T-helper 22 cell (primary cell): ENCODE data around the gene SMIM29.
"Not testable (repeated sequence)": the region's sequence is repeated elsewhere in the genome, so short reads cannot be mapped to it uniquely, and the experiment has no call there.

Experiments
- DNase-seq: peaks from one replicate; pipeline ENCODE4 v3.0.0-alpha.2; 2020; ENCODE audit warnings: low read depth

SMIM29 gene

DNA sequence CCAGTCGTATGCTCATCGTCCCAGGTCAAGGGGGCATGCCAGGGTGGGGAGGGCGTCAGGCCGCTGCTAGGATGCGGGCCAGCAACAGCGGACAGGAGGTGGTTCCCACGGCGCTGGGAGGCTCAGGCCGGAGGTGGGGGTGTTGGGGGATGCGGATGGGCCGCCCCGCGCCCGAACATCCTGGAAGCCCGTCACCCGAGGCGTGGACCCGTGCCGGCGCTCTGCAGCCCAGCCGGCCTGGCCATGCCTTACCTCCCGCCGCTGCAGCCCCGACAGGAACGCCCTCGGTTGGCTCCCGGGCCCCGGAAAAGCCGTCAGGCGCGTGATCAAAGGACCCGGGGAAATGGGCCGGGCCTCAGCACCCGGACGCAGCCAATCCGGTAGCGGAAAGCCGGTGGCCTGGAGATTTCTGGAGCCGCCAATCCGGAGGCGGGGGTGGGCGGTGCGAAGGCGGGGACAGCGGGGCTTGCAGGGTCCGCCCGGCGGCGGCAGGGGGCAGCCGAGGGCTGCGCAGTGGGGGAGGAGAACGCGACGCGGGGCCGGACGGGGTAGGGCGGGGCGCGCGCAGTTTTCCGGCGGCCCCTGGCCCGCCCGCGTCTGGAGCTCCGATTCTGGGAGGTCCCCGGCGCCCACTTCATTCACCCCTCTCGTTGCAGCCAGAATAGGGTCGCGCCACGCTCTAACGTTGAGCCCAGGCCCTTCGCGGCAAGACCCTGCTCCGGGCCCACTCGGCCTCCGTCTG is at the start of gene SMIM29:
TSS of gene SMIM29 (minus strand) at position 280 of the 742 bp plus-strand sequence. CDS start 1,215 bp downstream, outside the sequence.
- peak; percentile 95 for DNase-seq

DNA sequence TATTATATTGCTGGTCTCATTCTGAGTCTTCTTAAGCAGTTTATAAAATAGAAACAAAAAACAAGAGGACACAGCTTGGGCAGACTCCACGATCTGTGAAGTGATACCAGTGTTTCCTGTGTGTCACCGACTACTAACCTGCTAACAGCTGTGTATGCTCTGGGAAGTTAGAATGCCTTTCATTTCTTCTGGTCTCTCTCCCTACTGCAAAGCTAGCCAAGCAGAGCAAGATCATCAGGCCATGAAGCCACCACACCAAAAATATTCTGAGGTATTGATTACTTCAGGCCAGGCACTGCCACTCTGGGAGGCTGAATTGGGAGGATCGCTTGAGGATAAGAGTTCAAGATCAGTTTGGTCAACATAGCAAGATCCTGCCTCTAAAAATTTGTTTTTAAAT is 46.9 kb upstream of the SMIM29 start:
- DNase-seq, result no peak

DNA sequence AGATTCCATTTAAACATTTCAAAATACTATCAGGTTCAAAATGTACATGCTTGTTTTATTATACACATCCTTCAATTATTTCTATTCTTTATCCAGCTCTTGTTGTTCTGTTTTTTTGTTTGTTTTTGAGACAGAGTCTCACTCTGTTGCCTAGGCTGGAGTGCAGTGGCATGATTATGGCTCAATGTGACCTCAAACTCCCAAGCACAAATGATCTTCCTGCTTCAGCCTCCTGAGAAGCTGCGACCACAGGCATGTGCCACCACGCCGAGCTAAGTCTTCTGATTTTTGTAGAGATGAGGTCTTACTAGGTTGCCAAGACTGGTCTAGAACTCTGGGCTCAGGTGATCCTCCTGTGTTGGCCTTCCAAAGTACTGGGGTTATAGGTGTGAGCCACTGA is 44.1 kb upstream of the SMIM29 start:
- no peak for DNase-seq

DNA sequence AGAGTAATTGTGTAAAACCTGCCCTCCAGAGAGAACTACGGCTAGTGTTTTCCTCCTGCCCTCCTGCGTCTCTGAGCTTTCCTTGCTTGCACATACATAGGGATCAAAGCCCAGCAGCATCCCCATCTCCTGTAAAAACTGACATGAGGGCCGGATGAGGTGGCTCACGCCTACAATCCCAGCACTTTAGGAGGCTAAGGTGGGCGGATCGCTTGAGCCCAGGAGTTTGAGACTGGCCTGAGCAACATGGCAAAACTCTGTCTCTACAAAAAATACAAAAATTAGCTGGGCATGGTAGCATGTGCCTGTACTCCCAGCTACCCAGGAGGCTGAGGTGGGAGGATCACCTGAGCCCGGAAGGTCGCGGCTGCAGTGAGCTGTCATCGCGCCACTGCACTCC is 40.3 kb upstream of the SMIM29 start:
- DNase-seq, result no peak

DNA sequence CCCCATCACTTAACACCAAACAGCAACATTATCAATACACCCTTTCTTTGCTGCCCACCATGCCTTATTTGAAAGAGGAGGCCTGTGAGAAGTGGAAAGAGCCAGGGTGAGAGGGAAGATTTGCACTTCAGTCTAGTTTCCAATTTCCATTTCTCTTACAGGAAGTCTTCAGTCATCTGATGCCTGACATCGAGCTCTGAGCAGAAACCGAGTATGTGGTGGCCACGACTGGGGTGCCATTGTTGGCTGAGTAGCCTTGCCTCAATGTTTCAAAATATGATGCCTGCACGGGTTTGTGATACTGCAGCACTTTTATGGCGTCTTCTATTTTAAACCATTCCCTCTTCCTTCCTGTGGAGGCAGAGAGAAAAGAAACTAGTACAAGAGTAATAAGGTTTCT is 39.8 kb upstream of the SMIM29 start:
- DNase-seq, result no peak

DNA sequence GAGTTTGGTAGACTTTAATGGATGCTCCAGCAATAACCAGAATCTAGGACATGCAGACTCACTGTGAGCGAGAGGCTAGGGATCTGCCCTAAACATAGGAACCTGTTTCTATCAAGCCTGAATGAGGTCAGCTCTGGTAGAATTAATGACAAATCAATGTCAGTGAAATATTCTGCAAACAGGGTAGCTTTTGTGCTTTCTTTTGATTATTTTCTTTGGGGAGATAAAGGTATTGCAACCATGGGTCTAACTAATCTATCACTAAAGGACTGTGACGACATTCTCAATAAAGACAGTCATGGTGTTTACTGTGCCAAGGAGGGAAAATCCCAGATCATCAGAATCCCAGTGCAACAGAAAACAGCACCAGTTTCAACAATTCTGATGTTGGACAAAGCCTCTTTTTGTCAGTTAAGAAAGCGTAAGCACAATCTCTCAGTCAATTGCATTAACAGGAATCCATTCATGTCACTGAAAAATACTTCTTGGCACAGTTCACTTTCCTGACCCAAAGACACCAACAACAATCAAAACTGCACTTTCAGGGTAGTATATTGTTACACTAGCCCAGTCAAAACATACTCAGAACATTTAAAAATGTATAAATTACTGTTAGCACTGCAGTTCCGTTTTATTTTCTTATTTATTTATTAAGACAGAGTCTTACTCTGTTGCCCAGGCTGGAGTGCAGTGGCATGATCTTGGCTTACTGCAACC is 36.8 kb upstream of the SMIM29 start:
- DNase-seq, result no peak

DNA sequence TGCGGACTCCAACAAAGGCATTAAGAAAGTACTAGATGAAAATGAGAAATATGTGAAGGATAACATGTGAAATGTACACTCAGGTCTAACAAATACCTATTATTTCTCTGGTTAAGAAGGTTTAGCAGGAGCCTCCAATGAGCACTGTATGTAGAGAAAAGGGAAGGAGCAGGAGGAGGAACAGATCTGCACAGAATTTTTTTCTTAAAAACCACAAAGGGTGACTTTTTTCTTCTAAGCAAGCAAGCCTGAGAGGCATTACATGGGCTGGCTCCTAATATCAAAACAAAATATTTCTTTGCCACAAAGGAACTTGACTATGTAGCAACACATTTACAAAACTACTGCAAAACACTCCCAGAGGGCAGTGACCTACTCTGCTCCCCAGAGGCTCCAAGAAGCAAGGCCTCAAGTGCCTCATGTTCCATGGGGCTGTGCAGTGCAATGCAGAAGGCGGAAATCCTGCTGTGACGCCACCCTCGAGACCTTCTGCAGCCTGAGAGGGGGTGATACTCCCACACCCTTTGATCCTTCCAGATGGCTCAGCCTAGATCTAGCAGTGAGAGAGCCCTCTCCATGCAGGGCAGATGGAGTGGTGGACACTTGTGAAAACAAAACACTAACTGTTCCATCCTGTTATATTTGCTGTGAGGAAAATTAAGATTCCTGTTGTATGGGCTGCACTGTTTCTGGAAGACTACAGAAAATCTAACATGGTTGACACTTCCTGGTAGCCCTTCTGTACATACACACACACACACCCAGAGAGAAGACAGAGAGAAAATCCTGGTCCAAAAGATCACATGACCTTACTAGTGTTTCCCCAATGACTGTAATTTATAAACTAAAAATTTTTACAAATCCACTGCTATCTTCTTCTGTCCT is 36.0 kb upstream of the SMIM29 start:
- no peak for DNase-seq

DNA sequence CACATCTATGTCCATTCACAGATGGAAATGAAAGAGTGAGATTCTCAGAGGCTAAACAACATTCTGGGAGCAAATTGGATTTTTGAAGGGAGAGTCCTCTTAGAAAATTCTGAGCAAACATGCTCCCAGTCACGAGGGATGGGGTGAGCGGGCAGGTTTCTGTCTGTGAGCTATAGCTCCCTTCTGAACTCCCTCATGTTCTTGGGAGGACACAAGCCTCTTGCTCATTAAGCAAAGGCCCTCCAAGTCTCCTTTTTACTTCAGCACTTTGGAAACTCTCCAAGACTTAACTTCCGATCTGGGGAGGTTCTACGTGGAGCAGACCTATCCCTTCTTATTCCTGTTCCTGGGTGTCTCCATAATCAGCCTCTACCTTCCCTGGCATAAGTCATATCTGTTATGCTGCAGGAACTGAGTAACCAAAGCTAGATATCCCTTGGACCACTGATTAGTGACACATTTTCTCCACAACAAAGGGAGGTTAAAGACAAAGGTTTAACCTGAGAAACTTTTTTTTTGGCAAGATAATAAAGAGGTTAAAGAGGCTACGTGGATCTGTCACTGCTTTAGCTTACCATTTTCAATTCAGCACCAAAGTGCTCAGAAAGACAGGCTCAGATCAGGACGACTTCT is 33.0 kb upstream of the SMIM29 start:
- no peak for DNase-seq

DNA sequence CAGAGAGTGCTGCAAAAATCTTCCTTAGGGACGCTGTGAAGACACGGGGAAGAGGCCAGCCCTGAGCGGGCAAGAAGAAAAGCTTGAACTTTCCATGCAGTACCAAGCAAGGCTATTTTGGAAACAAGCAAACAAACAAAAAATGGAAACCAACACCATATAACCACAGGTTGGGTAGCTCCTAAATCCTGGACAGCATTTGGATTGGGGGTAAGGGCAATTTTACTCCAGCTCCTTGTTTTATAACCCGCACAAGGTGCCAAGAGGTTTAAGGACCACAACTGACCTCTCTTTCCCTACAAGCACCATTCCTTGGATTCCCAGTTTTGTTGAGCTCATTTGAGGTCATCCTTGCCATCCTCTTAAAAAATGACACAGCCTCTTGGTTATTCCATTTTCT is 31.4 kb upstream of the SMIM29 start:
- no peak for DNase-seq

DNA sequence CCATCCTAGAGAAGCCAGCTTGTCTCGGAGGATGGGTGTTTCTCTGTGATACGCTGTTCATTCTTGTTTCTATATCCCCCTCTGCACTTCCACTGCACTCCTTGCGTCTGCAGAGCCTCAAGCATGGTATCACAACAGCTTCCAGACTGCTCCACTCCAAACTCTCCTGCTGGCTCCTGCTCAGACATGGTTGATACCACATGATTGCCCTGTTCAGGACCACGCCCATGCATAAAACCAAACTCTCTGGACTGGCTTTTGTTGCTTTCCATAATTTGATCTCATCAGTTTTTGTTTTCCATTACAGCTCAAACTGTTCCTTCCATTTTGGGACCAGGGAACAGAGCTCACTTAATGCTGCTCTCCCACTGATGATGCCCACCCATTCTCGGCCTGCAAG is 30.0 kb upstream of the SMIM29 start:
- no peak for DNase-seq

DNA sequence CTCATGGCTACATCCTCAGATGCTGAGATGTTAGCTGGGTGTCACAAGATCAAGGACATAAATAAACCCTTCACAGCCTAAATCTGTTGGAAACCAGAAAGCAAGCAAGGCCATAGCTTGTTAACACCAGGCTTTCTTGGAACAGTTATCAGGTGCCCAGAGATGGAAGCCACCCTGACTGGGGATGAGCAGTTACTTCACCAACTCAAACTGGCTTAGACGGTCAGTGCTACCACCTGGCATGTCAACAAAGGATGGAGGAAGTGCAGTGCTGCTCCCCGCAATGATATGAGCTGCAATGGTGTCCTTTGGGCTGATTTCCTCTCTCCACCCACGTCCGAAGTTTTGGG is 28.9 kb upstream of the SMIM29 start:
- DNase-seq, result no peak

DNA sequence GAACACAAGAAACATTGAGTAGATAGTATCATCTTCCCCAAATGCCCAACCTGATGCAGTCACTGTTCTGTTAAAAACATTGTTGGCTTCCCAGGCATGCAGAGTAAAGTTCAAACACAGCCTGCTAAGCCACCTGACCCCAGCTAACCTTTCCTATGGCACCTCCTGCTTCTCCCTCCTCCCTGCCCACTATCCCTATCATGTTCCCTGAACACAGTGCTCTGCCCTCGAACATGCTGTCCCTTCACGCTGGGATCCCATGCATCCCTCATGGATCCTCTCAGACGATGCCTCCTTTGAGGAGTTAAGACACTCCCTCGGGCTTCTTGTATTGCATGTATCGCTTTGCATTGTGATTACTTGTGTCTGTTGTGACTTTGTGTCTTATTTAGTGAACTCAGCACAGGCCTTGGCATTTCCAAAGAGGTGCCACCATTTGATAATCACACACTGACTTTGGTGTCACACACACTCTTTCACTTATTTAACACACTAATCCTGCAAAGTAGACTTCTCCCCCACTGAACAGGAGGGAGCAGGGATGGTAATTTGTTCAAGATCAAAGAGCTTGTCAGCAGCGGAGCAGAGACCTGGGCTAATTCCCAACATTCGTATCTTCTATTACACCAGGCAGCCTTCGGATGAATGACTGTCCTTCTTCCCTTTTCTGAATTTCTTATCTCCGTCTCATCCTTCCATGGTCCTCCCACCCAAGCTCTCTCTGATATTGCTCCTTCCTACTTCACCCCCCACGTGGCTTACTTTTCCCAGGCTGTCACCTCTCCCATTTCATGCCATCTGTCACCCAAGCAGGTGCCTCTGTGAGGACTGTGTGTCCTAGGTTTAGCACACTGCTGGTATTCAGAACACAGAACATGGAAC is 28.3 kb upstream of the SMIM29 start:
- DNase-seq, result no peak

DNA sequence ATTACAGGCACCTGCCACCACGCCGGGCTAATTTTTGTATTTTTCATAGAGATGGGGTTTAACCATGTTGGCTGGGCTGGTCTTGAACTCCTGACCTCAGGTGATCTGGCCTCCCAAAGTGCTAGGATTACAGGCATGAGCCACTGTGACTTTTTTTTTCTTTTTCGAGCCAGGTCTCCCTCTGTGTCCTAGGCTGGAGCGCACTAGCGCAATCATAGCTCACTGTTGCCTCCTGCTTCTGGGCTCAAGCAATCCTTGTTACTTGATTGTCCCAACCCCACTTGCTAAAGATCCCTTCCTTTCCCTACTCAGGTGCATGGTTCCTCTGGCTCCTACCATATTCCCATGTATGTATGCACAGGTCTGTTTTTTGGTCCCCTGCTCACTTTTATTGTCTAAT is 27.4 kb upstream of the SMIM29 start:
- no peak for DNase-seq

DNA sequence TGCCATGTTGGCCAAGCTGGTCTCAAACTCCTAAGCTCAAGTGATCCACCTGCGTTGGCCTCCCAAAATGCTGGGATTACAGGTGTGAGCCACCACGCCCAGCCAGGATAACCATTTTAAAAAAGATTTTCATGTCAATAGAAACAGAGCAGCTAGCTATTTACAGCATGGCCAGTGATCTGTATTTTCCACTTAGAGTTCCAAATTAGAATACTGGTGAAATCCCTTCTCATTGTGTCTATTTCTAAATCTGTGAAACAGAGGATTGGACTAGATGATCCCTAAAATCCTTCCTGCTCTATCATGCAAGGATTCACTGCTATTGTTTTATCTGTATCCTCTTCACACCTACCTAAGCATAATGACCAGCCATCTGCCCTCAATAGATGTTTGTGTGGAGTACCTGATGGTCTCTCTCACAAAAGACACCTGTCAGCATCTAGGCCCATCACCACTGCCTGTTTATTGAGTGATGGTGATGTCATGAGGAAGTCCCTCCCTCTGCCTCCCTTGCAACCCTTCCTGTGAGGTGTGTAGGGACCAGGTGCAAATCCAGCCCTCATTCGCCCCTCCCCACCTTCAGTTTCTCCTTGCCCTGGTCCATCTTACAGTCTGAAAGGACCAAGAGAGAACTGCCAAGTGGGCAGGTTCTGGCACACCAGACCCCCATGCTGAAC is 26.5 kb upstream of the SMIM29 start:
- DNase-seq, result no peak

DNA sequence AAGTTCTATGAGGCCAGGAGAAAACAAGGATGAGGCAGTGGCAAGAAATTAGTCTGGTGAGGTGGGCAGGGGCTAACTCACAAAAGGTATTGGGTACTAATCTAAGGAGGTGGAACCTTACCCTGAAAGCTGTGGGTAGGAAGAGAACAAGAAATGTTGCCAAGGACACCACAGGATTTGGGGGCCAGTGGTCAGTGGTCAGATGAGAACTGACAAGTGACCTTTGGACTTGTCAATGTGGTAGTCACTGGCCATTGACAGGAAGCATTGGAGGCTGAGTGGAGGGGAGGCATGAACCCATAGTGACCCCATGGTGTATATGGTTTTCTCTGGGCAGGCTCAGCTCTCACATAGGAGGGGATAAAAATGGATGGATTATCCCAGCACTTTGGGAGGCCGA is 25.3 kb upstream of the SMIM29 start:
- no peak for DNase-seq

DNA sequence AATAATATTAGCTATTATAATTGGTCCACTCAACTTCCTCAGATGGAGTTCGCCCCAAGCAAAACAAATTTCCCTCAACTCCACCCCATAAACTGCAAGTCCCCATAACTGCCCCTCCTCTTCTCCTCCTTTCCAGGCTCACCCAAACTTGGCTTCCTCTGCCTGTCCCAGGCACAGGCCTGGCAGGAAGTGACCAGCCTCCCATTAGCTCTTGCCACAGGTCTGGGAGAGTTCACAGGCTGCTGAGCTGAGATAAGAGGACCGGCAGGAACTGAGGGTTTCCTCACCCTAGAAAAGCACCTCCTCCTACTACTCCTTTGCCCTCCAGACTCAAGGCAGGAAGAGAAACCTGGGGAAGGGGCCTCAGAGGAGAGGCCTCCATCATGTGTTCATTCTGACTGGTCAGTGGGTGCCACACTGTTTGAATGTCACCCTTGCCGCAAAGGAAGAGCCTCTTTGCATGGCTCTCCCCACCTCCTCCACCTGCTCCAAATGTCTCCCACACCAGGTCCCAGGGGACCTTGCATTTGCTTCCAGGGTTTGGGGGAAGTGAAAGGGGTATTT is 24.5 kb upstream of the SMIM29 start:
- no peak for DNase-seq

DNA sequence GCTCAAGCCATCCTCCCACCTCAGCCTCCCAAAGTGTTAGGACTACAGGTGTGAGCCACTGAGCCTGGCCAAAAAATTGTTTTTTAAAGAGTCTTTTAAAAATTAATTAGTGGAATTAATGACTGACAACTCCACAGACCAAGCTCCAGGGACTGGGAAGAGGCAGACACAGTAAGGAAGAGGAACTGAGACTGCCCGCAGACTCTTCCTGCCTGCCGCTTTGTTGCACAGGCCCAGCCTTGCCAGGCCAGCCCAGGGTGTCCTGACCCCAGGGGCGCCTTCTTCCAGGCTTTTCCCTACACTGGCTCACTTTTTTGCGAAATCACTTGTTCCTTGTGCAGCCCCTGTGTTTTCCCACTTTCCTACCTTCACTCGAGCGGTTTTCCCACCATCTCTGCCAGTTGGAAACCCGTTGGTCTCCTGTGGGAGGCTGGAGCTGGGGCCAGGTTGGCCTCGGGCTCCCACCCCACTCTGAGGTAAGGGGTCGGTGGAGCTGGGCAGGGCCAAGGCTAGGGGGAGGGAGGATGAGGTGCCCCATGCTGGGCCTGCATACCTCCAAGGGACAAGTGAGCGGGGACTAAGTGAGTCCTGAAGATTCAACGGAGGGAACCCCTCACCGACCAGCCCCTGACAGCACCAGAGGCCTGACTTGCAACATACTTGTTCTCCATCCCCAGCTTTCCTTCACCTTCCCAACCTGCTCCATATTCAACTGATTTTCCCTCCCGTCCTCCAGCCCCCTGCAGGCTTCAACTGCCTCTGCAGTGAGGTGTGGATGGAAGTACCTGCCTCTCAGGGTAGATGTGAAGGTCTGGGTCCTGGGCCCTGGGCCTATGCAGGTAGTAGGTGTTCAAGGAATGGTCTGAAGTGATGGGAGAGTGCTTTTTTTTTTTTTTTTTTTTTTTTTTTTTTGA is 23.5 kb upstream of the SMIM29 start:
- no peak for DNase-seq

DNA sequence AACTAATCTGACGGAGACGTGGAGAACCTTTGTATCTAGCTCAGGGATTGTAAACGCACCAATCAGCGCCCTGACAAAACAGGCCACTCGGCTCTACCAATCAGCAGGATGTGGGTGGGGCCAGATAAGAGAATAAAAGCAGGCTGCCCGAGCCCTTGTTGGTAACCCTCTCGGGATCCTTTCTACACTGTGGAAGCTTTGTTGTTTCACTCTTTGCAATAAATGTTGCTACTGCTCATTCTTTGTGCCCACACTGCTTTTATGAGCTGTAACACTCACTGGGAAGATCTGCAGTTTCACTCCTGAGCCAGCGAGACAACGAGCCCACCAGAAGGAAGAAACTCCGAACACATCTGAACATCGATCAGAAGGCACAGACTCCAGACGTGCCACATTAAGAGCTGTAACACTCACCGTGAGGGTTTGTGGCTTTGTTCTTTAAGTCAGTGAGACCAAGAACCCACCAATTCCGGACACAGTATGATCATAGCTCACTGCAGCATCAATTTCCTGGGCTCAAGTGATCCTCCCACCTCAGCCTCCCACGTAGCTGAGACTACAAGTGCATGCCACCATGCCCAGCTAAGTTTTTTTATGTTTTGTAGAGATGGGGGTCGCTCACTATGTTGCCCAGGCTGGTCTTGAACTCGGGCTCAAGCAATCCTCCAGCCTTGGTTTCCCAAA is 21.0 kb upstream of the SMIM29 start:
- not testable (repeated sequence) for DNase-seq

DNA sequence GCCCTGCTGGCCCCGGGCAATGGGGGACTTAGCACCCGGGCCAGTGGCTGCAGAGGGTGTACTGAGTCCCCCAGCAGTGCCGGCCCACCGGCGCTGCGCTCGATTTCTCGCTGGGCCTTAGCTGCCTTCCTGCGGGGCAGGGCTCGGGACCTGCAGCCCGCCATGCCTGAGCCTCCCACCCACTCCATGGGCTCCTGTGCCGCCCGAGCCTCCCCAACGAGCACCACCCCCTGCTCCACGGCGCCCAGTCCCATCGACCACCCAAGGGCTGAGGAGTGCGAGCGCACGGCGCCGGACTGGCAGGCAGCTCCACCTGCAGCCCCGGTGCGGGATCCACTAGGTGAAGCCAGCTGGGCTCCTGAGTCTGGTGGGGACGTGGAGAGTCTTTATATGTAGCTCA is 20.3 kb upstream of the SMIM29 start:
- not testable (repeated sequence) for DNase-seq
